ENCODE data around the gene DARS2.
"Not testable (repeated sequence)": the region's sequence is repeated elsewhere in the genome, so short reads cannot be mapped to it uniquely, and the experiment has no call there.

DARS2 gene, protein sequence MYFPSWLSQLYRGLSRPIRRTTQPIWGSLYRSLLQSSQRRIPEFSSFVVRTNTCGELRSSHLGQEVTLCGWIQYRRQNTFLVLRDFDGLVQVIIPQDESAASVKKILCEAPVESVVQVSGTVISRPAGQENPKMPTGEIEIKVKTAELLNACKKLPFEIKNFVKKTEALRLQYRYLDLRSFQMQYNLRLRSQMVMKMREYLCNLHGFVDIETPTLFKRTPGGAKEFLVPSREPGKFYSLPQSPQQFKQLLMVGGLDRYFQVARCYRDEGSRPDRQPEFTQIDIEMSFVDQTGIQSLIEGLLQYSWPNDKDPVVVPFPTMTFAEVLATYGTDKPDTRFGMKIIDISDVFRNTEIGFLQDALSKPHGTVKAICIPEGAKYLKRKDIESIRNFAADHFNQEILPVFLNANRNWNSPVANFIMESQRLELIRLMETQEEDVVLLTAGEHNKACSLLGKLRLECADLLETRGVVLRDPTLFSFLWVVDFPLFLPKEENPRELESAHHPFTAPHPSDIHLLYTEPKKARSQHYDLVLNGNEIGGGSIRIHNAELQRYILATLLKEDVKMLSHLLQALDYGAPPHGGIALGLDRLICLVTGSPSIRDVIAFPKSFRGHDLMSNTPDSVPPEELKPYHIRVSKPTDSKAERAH

DNA sequence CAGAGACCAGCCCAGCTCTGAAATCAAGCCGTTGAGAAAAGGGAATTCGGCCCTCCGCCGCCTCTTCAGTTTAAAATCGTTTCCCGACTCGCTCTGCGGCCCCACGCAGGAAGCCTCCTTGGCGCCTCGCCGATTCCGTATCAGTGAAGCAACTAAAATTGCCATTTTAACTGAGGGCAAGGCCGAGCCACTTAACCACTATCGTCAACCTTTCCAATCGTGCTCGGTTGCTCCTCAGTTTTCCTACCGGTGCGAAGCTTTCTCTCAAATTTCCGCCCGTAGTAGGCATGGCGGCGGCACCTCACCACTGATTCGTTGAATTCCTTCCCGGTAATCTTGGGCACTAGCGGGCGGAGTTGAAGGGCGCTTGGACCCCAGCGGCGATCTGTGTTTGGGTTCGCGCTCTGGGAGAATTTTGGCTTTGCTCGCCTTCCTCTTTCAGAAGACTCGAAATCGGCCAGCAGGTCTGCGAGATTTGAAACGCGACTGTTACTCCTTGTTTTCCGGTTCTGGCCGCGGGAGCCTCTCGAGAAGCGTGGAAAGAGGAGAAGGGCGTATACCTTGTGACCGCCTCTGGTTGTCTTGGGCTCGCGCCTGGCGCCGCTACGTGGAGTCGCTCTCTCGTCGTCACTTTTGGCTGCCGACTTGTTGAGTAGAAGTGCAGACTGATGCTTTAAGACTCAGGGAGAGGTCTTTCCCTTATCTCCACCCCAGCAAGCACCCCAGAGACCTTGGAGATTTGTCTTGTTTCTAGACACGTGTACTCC lies at the start of gene DARS2, which contains the start of gene CENPL:
Gene DARS2, plus strand, starts transcription at position 359 of the 767 bp plus-strand sequence. CDS start 557 bp downstream, outside the sequence.
Gene CENPL, minus strand, starts transcription at position 569 of the 767 bp plus-strand sequence. CDS start 13,584 bp downstream, outside the sequence.
- peak; percentile 99 for DNase-seq (ENCODE audit: low read depth)
- TF ChIP-seq, protein P1, sequence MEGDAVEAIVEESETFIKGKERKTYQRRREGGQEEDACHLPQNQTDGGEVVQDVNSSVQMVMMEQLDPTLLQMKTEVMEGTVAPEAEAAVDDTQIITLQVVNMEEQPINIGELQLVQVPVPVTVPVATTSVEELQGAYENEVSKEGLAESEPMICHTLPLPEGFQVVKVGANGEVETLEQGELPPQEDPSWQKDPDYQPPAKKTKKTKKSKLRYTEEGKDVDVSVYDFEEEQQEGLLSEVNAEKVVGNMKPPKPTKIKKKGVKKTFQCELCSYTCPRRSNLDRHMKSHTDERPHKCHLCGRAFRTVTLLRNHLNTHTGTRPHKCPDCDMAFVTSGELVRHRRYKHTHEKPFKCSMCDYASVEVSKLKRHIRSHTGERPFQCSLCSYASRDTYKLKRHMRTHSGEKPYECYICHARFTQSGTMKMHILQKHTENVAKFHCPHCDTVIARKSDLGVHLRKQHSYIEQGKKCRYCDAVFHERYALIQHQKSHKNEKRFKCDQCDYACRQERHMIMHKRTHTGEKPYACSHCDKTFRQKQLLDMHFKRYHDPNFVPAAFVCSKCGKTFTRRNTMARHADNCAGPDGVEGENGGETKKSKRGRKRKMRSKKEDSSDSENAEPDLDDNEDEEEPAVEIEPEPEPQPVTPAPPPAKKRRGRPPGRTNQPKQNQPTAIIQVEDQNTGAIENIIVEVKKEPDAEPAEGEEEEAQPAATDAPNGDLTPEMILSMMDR (IDR thresholded peaks at IDR 0.05; ENCODE audit: insufficient read depth, low read depth, low read length, missing control alignments) = no peak
- peak within 1 kb of the TSS; percentile 97 for H3K4me3 ChIP-seq (ENCODE audit: low read length)

DNA sequence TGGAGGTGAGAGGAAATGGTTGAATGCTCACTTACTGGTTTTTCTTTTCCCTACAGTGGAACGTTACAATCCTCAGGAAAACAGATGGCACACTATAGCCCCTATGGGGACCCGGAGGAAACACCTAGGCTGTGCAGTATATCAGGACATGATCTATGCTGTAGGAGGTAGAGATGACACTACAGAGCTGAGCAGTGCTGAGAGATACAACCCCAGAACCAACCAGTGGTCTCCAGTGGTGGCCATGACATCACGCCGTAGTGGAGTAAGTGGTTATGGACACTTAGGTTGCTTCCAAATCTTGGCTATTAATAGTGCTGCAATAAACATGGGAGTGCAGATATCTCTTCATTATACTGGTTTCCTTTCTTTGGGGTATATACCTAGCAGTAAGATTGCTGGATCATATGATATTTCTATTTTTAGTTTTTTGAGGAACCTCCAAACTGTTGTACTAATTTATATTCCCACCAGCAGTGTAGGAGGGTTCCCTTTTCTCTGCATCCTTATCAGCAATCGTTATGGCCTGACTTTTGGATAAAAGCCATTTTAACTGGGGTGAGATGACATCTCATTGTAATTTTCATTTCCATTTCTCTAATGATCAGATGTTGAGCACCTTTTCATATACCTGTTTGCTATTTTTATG lies 48.8 kb upstream of the DARS2 start:
- no peak for DNase-seq (ENCODE audit: low read depth)

DNA sequence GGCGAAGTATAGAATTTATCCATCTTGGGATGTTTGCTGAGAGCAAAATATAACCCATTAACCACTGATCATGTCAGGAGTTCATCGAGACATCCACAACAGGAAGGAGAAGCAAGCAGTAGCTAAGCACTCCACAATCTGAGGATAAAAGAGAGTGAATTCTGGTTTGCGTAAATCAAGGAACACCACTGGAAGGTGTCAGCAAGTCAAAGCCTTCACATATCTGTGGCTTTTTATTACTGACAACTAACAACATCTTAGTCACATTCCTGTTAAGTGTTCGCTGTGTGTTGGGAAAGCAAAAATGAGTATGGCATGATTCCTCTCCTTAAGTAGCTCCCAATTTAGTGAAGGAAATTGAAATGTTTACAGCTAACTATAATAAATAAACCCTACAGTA lies 44.5 kb upstream of the DARS2 start:
- DNase-seq (ENCODE audit: low read depth) = no peak
- H3K4me3 ChIP-seq (ENCODE audit: low read length) = no peak overlapping the region
- TF ChIP-seq, protein P1 (IDR thresholded peaks at IDR 0.05; ENCODE audit: insufficient read depth, low read depth, low read length, missing control alignments) = no peak

More for the DNA sequence above, 48.8 kb upstream of the DARS2 start:
- H3K4me3 ChIP-seq (ENCODE audit: low read length) = no peak overlapping the region
- TF ChIP-seq, protein P1 (IDR thresholded peaks at IDR 0.05; ENCODE audit: insufficient read depth, low read depth, low read length, missing control alignments) = no peak

DNA sequence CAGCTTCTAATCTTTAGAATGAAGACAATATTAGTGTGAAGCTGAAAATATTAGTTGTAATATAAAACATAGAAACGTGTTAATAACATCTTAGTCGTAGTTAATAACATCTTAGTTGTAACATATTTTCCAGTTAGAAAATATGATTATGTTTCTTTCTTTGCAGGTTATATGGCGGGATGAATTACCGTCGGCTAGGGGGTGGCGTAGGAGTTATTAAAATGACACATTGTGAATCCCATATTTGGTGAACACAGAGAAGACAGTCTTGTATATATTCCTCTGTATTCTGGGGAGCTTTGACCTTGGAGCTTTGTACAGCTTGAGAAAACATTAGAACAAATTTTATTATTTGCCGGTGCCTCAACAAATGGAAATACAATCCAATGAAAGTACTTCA lies 39.5 kb upstream of the DARS2 start:
- TF ChIP-seq, protein P1 (IDR thresholded peaks at IDR 0.05; ENCODE audit: insufficient read depth, low read depth, low read length, missing control alignments) = no peak
- no peak overlapping the region for H3K4me3 ChIP-seq (ENCODE audit: low read length)
- DNase-seq (ENCODE audit: low read depth) = no peak

DNA sequence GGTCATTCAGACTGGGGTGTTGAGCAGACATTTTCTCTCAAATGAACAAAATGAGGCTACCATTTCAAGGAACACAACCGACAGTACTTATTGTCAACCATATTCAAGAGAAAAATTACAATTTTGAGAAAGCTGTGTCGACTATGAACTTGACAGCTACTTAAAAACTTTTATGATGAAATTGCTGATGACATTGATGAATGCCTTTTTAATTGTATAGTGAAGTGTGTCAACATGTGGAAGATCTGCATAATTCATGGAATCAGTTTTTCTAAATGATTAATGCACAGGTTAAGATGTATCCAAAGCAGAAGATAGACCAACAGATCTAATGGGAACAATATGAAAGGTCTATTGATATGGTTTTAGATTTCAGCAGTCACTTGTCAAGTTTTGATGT lies 34.6 kb upstream of the DARS2 start:
- TF ChIP-seq, protein P1 (IDR thresholded peaks at IDR 0.05; ENCODE audit: insufficient read depth, low read depth, low read length, missing control alignments) = no peak
- no peak for DNase-seq (ENCODE audit: low read depth)

DNA sequence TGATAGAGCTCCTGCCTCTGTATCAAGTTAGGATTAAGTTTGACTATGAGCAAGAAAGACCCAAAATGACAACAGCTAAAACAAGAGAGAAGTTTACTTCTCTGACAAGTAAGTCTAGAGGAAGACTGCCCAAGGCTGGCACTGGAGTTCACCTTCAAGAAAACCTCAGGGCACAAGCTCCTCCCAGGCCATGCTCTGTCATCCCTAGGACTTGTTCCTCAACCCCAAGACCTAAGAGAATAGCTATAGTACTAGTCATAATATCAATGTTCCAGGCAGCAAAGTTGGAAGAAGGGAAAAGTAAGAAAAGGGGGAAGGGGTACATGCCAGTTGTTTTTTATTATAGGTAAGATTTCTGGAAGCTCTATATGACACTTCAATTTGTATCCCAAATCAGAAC lies 26.4 kb upstream of the DARS2 start:
- no peak overlapping the region for H3K4me3 ChIP-seq (ENCODE audit: low read length)
- DNase-seq (ENCODE audit: low read depth) = peak; percentile 80
- TF ChIP-seq, protein P1 (IDR thresholded peaks at IDR 0.05; ENCODE audit: insufficient read depth, low read depth, low read length, missing control alignments) = no peak

More for the DNA sequence above, 34.6 kb upstream of the DARS2 start:
- H3K4me3 ChIP-seq (ENCODE audit: low read length) = no peak overlapping the region

DNA sequence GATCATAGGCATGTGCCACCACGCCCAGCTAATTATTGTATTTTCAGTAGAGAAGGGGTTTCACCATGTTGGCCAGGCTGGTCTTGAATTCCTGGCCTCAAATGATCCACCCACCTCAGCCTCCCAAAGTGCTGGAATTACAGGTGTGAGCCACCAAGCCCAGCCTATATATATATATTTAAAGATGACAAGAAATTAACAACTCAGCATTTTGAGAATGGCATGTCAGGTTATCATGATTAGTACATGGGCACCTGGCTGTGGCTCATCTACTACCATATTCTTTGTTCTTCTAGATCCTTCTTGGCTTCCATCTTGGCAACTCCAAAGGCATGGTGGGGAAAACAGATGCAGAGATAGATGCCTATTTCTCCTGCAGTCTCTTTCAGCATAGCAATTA lies 24.5 kb upstream of the DARS2 start:
- not testable (repeated sequence) for DNase-seq (ENCODE audit: low read depth); H3K4me3 ChIP-seq (ENCODE audit: low read length)

Data from epithelial cell of esophagus (primary cell).